HFFc6 (cell line): ENCODE measurements around the gene HNRNPH2. TPM values are rescaled to one million over a fixed set of nuclear protein-coding genes. Genes with fewer than 3 reads are reported as not detected.

Experiments
- DNase-seq: peaks from one replicate; pipeline ENCODE4 v3.0.0-alpha.2; 2018
- H3K27ac Mint-ChIP-seq: 2 replicates; pipeline ENCODE4 v1.8.0; 2020; ENCODE audit warnings: mild to moderate bottlenecking, mixed read lengths
- H3K27me3 Mint-ChIP-seq: 2 replicates; pipeline ENCODE4 v1.8.0; 2021; ENCODE audit warnings: mild to moderate bottlenecking, moderate library complexity, mixed read lengths; ENCODE audit not compliant: insufficient read depth
- H3K36me3 Mint-ChIP-seq: 2 replicates; pipeline ENCODE4 v1.8.0; 2021; ENCODE audit warnings: low read depth, mixed read lengths
- H3K4me1 Mint-ChIP-seq: 2 replicates; pipeline ENCODE4 v1.8.0; 2020; ENCODE audit warnings: low read depth, mixed read lengths
- H3K4me3 Mint-ChIP-seq: 2 replicates; pipeline ENCODE4 v1.8.0; 2020; ENCODE audit warnings: mild to moderate bottlenecking, moderate library complexity, mixed read lengths
- H3K9me3 Mint-ChIP-seq: 2 replicates; pipeline ENCODE4 v1.8.0; 2020; ENCODE audit warnings: mild to moderate bottlenecking, mixed read lengths
- total RNA-seq, 6 experiments: library from RNA; stranded (reverse); fragmentation: NEBNext Ultra II Directional; extraction: Animal tissue kit (Norgen Biotek cat#: 25700); gene quantifications; 2 replicates in 1 of 6; 3 replicates in 5 of 6; pipeline ENCODE4 v1.2.3, GENCODE V29; 2021
- TF ChIP-seq, protein P1 (sequence below): fragments of 200-600 bp; sonication (generic); IDR thresholded peaks from 2 replicates; pipeline ENCODE4 v1.5.0; 2021; ENCODE audit warnings: antibody characterized with exemption, mild to moderate bottlenecking

The HNRNPH2 gene
- total RNA-seq, 6 experiments from 2014 or later = 60.5 to 74.5 (median 68.1) TPM

DNA sequence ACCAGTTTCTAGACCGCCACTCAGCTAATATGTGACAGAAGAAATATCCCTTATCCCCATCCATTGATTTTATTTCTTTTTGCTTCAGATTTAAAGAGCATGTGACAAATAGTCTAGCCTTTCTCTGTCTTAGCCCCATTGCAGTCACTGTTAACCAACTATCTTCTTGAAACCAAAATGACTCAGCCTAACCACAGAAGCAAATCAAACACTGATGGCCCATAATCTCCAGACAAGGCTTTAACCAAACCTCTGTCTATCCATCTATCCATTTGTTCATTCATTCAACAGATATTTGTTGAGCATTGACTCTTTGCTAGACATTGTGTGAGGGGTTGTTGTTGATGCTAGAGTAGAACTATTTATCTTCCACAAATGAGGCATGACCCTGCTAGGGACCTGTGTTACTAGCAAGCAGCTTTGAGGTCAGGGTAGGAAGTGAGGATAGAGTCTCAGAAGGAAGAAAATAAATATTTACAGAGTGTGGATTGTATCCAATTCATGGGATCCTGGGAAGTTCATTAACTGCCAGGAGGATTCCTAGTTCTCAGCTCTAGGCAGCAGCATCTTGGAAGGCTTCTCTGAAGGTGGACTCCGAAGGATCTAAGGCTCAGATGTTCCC lies 22.5 kb downstream of the HNRNPH2 start:
- TF ChIP-seq, protein P1, sequence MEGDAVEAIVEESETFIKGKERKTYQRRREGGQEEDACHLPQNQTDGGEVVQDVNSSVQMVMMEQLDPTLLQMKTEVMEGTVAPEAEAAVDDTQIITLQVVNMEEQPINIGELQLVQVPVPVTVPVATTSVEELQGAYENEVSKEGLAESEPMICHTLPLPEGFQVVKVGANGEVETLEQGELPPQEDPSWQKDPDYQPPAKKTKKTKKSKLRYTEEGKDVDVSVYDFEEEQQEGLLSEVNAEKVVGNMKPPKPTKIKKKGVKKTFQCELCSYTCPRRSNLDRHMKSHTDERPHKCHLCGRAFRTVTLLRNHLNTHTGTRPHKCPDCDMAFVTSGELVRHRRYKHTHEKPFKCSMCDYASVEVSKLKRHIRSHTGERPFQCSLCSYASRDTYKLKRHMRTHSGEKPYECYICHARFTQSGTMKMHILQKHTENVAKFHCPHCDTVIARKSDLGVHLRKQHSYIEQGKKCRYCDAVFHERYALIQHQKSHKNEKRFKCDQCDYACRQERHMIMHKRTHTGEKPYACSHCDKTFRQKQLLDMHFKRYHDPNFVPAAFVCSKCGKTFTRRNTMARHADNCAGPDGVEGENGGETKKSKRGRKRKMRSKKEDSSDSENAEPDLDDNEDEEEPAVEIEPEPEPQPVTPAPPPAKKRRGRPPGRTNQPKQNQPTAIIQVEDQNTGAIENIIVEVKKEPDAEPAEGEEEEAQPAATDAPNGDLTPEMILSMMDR = no peak
- peaks cover 4% of the 10 kb centered on the region; the same call in 1 of the 2 replicates for H3K36me3 Mint-ChIP-seq

DNA sequence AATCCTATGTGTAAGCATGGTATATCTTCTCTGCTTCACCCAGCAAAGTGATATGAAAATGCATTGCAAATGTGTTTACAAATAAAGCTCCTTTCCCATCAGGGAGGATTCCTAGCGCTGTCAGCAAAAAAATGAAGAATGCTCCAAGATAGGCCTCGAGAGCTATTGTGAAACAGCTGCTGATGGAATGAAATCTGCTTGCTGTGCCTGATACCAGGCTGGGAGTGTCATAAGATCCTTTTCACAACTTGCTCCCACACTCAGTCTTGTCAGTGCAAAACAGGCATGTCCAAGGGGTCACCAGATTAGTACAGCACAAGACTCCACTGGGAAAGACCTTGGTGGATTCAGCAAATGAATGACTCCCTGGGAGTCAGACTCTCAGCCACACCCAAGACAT lies 34.1 kb downstream of the HNRNPH2 start:
- Mint-ChIP-seq H3K9me3 (no peaks in the 10 kb centered on the region), H3K4me3 (no peak overlapping the region), H3K27me3 (no peaks in the 10 kb centered on the region), H3K4me1 (no peaks in the 10 kb centered on the region), H3K36me3 (peaks cover 16% of the 10 kb centered on the region), H3K27ac (no peak overlapping the region)
- TF ChIP-seq, protein P1 = no peak
- no peak for DNase-seq

More for the DNA sequence above, 22.5 kb downstream of the HNRNPH2 start:
- DNase-seq = peak; percentile 23
- H3K4me3 Mint-ChIP-seq = peak overlapping the region; percentile 78
- H3K9me3 Mint-ChIP-seq = no peaks in the 10 kb centered on the region
- peaks cover 18% of the 10 kb centered on the region for H3K4me1 Mint-ChIP-seq
- H3K27ac Mint-ChIP-seq = peak overlapping the region; percentile 87
- H3K27me3 Mint-ChIP-seq = no peaks in the 10 kb centered on the region; the same call in 1 of the 2 replicates

DNA sequence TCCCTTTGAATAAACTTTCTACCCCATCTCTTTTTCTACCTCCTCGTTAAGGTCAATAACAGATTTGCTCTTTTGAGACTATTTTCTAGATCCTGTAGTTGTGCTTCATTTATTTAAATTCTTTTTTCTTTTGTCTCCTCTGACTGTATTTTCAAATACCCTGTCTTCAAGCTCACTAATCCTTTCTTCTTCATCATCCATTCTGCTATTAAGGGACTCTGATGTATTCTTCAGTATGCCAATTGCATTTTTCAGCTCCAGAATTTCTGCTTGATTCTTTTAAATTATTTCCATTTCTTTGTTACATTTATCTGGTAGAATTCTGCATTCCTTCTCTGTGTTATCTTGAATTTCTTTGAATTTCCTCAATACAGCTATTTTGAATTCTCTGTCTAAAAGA lies 41.3 kb downstream of the HNRNPH2 start:
- Mint-ChIP-seq H3K4me1 (peaks cover 29% of the 10 kb centered on the region), H3K9me3 (no peaks in the 10 kb centered on the region), H3K4me3 (no peak overlapping the region), H3K36me3 (peaks cover 7% of the 10 kb centered on the region), H3K27ac (no peak overlapping the region), H3K27me3 (no peaks in the 10 kb centered on the region)
- TF ChIP-seq, protein P1 = no peak
- DNase-seq = no peak

DNA sequence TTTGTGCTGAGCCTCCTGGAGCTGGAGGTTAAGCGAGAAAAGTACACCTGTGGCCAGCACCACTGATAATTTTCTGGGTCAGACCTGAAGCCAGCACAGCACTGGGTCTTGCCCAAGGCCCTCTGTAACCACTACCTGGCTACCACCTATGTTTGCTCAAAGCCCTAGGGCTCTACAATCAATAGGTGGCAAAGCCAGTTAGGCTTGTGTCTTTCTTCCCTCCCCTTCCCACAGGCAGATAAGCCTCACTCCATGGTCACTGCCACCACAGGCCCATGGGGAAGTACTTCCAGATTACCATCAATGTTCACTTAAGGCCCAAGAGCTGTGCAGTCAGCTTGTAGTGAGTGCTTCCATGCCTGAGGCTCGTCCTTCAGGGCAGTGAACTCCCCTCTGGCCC lies 42.1 kb downstream of the HNRNPH2 start:
- no peaks in the 10 kb centered on the region for H3K9me3 Mint-ChIP-seq
- TF ChIP-seq, protein P1 = no peak
- no peak overlapping the region for H3K4me3 Mint-ChIP-seq
- peaks cover 29% of the 10 kb centered on the region for H3K4me1 Mint-ChIP-seq
- H3K27ac Mint-ChIP-seq = no peak overlapping the region
- peaks cover 7% of the 10 kb centered on the region for H3K36me3 Mint-ChIP-seq
- no peaks in the 10 kb centered on the region for H3K27me3 Mint-ChIP-seq
- DNase-seq = no peak

GRCh38 chrX:101450961-101451360 lies 42.9 kb downstream of the HNRNPH2 start:
- no peaks in the 10 kb centered on the region for H3K27me3 Mint-ChIP-seq
- H3K36me3 Mint-ChIP-seq = peaks cover 12% of the 10 kb centered on the region
- DNase-seq = peak; percentile 64
- H3K4me1 Mint-ChIP-seq = peaks cover 29% of the 10 kb centered on the region
- peak overlapping the region; percentile 69; the same call in 1 of the 2 replicates for H3K4me3 Mint-ChIP-seq
- TF ChIP-seq, protein P1 = no peak
- no peaks in the 10 kb centered on the region for H3K9me3 Mint-ChIP-seq
- peak overlapping the region; percentile 88 for H3K27ac Mint-ChIP-seq
